Measurements from ENCODE around the gene CD2AP.

CD2AP gene, protein sequence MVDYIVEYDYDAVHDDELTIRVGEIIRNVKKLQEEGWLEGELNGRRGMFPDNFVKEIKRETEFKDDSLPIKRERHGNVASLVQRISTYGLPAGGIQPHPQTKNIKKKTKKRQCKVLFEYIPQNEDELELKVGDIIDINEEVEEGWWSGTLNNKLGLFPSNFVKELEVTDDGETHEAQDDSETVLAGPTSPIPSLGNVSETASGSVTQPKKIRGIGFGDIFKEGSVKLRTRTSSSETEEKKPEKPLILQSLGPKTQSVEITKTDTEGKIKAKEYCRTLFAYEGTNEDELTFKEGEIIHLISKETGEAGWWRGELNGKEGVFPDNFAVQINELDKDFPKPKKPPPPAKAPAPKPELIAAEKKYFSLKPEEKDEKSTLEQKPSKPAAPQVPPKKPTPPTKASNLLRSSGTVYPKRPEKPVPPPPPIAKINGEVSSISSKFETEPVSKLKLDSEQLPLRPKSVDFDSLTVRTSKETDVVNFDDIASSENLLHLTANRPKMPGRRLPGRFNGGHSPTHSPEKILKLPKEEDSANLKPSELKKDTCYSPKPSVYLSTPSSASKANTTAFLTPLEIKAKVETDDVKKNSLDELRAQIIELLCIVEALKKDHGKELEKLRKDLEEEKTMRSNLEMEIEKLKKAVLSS

DNA sequence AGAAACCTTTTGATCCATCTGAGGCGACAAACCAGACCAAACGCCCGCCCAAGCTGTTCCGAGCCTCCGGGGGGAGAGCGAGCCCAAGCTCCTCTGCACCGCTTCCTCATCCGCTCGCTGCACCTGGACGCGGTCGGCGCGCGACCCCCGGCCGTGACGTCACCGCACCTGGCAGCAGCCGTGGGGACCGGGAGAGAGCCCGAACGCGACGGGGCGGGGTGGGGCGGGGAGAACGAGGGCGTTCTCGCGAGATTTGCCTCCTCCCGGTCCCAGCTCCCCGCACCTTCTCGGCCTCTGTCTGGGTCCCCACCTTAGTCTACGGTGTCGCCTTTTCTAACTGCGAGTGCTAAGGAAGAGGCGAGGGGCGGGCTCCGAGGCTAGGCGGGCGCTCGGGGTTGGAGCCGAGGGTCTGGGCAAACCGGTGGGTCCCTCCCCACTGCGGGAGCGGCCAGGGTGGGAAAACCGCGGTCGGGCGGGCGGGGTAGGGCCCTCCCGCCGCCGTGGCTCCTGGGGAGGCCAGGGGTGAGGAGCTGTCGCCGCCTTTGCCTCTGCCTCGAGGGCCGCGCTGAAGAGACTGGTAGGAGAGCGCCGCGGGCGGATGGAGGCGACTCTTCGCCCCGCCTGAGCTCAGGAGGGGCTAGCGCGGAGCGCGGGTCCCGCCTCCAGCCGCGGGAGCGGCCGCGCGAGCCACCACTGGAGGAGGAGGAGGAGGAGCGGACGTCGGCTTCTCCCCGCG is at the start of gene CD2AP:
Gene CD2AP (plus strand): TSS at position 293 of the 736 bp plus-strand sequence. CDS start 456 bp downstream, outside the sequence.
- peak; percentile 41 for DNase-seq (ENCODE audit: extremely low read depth, low read depth)
- TF ChIP-seq, protein P1, sequence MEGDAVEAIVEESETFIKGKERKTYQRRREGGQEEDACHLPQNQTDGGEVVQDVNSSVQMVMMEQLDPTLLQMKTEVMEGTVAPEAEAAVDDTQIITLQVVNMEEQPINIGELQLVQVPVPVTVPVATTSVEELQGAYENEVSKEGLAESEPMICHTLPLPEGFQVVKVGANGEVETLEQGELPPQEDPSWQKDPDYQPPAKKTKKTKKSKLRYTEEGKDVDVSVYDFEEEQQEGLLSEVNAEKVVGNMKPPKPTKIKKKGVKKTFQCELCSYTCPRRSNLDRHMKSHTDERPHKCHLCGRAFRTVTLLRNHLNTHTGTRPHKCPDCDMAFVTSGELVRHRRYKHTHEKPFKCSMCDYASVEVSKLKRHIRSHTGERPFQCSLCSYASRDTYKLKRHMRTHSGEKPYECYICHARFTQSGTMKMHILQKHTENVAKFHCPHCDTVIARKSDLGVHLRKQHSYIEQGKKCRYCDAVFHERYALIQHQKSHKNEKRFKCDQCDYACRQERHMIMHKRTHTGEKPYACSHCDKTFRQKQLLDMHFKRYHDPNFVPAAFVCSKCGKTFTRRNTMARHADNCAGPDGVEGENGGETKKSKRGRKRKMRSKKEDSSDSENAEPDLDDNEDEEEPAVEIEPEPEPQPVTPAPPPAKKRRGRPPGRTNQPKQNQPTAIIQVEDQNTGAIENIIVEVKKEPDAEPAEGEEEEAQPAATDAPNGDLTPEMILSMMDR (IDR thresholded peaks at IDR 0.05; ENCODE audit: low read depth, low read length): no peak

DNA sequence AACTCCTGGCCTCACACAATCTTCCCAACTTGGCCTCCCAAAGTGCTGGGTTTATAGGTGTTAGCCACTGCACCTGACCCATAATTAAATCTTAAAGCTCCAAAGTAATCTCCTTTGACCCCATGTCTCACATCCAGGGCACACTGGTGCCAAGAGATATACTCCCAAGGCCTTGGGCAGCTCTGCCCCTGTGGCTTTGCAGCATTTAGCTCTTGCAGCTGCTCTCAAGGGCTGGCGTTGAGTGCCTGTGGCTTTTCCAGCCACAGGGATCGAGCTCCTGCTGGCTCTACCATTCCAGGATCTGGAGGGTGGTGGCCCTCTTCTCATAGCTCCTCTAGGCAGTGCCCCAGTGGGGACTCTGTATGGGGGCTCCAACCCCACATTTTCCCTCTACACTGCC is 49.3 kb upstream of the CD2AP start:
- TF ChIP-seq, protein P1 (IDR thresholded peaks at IDR 0.05; ENCODE audit: low read depth, low read length): no peak
- DNase-seq (ENCODE audit: extremely low read depth, low read depth): no peak

DNA sequence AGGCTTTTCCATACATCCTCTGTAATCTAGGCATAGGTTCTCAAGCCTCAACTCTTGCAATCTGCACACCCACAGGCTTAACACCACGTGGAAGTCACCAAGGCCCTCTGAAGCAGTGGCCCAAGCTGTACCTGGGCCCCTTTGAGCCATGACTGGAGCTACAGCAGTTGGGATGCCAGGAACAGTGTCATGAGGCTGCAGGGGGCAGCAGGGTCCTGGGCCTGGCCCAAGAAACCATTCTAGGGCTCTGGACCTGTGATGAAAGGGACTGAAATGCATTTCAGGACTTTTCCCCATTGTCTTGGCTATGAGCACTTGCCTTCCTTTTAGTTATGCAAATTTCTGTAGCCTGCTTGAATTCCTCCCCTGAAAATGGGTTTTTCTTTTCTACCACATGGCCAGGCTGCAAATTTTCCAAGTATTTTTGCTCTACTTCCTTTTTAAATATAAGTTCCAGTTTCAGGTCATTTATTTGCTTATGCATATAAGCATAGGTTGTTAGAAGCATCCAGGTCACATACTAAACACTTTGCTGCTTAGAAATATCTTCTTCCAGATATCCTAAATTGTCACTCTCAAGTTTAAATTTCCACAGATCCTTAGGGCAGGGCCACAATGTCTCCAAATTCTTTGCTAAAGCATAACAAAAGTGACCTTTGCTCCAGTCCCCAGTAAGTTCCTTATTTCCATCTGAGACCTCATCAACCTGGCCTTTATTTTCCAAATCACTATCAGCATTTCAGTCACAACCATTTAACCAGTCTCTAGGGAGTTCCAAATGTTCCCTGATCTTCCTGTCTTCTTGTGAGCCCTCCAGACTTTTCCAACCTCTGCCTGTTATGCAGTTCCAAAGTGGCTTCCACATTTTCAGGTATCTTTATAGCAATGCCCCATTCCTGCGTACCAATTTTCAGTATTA is 48.6 kb upstream of the CD2AP start:
- TF ChIP-seq, protein P1 (IDR thresholded peaks at IDR 0.05; ENCODE audit: low read depth, low read length): no peak
- no peak for DNase-seq (ENCODE audit: extremely low read depth, low read depth)

DNA sequence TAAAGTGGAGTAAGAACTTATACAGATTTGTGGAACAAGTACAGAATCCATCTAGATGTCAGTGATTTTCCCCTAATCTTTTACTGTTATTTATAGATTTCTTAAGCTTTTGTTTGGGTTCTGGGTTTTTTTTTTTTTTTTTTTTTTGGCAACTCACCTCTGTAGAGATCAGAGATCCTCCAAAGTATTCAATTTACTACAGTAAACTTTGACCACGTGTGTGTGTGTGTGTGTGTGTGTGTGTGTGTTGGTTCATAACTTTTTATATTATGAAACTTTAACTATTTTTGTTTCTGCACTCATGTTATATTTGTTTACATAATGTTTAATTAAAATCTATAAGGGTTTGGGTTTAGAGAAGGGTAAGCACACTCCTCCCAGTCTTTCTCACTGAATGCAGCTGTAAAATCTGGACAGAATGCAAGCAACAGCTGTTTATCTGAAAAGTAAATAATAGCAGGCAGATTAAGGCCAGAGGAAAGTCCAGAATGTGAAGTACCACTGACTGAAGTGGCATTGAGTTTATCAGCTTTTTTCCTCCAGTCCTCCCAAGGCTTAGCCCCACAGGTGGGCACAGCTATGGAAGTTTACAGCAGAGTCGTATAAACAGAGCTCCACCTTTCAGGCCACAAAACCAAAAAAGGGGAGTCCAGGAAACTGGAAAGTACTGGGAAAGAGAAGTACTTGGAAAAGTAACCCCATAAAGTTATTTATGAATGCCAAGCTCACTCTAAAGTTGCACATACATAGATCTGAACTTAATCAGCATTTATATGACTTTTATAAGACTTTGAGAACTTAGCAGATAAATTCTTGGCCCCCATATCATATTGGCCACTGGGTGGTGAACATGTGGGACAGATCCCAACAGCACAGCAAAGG is 43.0 kb upstream of the CD2AP start:
- no peak for DNase-seq (ENCODE audit: extremely low read depth, low read depth)
- TF ChIP-seq, protein P1 (IDR thresholded peaks at IDR 0.05; ENCODE audit: low read depth, low read length): no peak

DNA sequence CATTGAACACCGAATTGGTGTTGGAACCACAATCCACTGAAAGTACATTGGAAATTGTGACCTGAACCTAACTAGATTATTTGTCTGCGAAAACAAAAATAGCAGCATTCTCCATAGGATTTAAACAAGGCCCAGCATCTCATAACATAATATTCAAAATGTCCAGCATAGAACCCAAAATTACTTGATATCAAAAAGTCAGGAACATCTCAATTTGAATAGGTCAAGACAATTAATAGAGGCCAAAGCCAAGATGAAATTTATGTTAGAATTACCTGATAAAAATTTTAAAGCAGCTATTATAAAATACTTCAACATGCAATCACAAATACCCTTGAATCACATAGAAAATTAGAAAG is 42.4 kb upstream of the CD2AP start:
- TF ChIP-seq, protein P1 (IDR thresholded peaks at IDR 0.05; ENCODE audit: low read depth, low read length): no peak
- no peak for DNase-seq (ENCODE audit: extremely low read depth, low read depth)

DNA sequence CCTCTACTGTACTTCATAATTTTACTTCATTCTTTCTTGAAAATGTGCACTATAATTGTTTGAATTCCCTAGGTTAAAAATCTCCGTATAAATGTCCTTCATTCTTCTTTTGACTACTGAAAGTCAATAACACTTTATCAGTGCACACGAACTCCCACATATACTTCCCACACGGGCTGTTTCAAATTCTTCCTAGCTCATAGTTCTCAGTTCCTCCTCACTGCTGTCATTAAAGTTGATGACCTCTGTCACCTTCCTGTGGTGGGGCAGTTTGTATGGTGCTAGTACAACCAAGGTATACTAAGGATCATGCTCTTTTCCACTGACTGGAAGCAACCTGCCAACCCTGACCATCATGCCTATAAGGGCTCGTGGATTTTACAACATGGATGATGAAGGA is 40.0 kb upstream of the CD2AP start:
- TF ChIP-seq, protein P1 (IDR thresholded peaks at IDR 0.05; ENCODE audit: low read depth, low read length): no peak

More for the DNA sequence above, 40.0 kb upstream of the CD2AP start:
- no peak for DNase-seq (ENCODE audit: extremely low read depth, low read depth)

Data from AG09319 (cell line).